ENCODE data around the gene NT5DC4.

Gene NT5DC4

DNA sequence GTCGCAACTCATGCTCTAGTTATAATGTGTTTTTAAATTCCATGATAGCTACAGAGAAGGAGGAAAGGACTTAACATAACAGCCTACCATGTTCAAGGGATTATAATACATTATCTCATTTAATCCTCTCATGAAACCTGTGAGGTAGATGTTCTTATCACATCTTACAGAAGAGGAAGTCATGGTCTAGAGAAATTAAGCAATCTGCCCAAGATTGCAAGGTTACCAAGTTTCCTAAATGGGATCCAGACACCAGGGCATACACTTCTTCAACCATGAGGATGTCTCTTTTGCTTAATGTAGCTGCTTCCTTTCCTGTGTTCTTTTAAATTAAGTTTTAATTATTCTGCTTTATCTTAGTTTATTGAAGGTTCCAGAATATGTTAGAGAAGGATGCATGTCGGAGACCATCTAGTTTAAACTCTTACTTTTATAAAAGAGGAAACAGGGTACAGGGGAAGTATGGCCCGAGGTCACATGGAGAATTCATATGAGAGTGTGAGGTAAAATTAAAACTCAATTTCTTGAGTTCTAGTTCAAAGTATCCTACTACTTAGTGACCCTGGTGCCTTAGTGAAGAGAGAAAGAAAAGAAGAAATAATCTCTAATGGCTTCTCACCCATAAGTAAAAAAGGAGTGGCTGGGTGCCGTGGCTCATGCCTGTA, 67.0 kb downstream of the NT5DC4 start:
- DNase-seq, result no peak

- DNase-seq, result no peak
These were observed 67.8 kb downstream of the NT5DC4 start for GRCh38 chr2:112788653-112789052.
